GM12878 (cell line): ENCODE measurements around the gene VASH2. TPM values are rescaled to one million over a fixed set of nuclear protein-coding genes. Genes with fewer than 3 reads are reported as not detected.

Experiments used
- BCL3 ChIP-seq: IDR thresholded peaks from 2 replicates; pipeline ENCODE4 v1.6.1; 2011; ENCODE audit warnings: borderline replicate concordance, low read depth, mild to moderate bottlenecking, moderate library complexity, low read length; ENCODE audit not compliant: insufficient read depth, poor library complexity, severe bottlenecking
- FOXM1 ChIP-seq: IDR thresholded peaks from 2 replicates; pipeline ENCODE4 v1.6.1; 2012; ENCODE audit warnings: low read depth, mild to moderate bottlenecking, inconsistent platforms, low read length, moderate library complexity
- HCFC1 ChIP-seq: fragments of 150-350 bp; IDR thresholded peaks from 2 replicates; pipeline ENCODE4 v1.6.1; 2014; ENCODE audit warnings: low read length
- LARP7 ChIP-seq: fragments of 450-650 bp; IDR thresholded peaks from 2 replicates; pipeline ENCODE4 v1.6.1; 2017; ENCODE audit warnings: mild to moderate bottlenecking
- MEF2B ChIP-seq: fragments of 450-650 bp; IDR thresholded peaks from 2 replicates; pipeline ENCODE4 v1.6.1; 2018; ENCODE audit warnings: mild to moderate bottlenecking, moderate library complexity; ENCODE audit not compliant: partially characterized antibody, poor library complexity, severe bottlenecking
- NBN ChIP-seq: fragments of 450-650 bp; IDR thresholded peaks from 2 replicates; pipeline ENCODE4 v1.6.1; 2016
- POU2F2 ChIP-seq: IDR thresholded peaks from 3 replicates; pipeline ENCODE4 v1.6.1; 2011; ENCODE audit warnings: low read depth, mild to moderate bottlenecking, low read length, borderline replicate concordance
- RB1 ChIP-seq: fragments of 450-650 bp; formaldehyde crosslinking; IDR thresholded peaks from 2 replicates; pipeline ENCODE4 v1.6.1; 2017; ENCODE audit warnings: mild to moderate bottlenecking, borderline replicate concordance
- SMAD1 ChIP-seq: fragments of 450-650 bp; IDR thresholded peaks from 2 replicates; pipeline ENCODE4 v1.6.1; 2018; ENCODE audit warnings: mild to moderate bottlenecking, low read depth; ENCODE audit not compliant: partially characterized antibody
- TCF12 ChIP-seq: IDR thresholded peaks from 2 replicates; pipeline ENCODE4 v1.6.1; 2011; ENCODE audit warnings: low read depth, mild to moderate bottlenecking, low read length
- ZBTB40 ChIP-seq: fragments of 450-650 bp; IDR thresholded peaks from 2 replicates; pipeline ENCODE4 v1.6.1; 2016; ENCODE audit warnings: mild to moderate bottlenecking, moderate library complexity, borderline replicate concordance
- polyA plus RNA-seq, 11 experiments: library from polyadenylated mRNA; depleted of rRNA in 4 of 11; unstranded in 6 of 11; stranded (reverse) in 5 of 11; fragments of >200 nt; fragmentation: Nextera tagmentation in 4 of 11; fragmentation: Illumina TruSeq in 1 of 11; extraction: Ambion mirVana in 4 of 11; extraction: Trizol in 1 of 11; gene quantifications; 1 replicate in 1 of 11; 2 replicates in 10 of 11; pipeline versions ENCODE4 v1.2.1 to v1.2.3, GENCODE V29; 2011 to 2016; ENCODE audit warnings: inconsistent platforms in 2 of 11, missing spikeins in 2 of 11, low read depth in 1 of 11
- total RNA-seq, 4 experiments: library from RNA; depleted of rRNA in 3 of 4; stranded (reverse); fragments of >200 nt in 3 of 4; fragmentation: Illumina TruSeq in 1 of 4; extraction: Trizol in 1 of 4; gene quantifications; 2 replicates each; pipeline versions ENCODE4 v1.2.1 to v1.2.3, GENCODE V29; 2013 to 2021
- TF ChIP-seq, protein P1 (sequence below): fragments of 450-650 bp; IDR thresholded peaks from 2 replicates; pipeline ENCODE4 v1.6.1; 2017; ENCODE audit warnings: mild to moderate bottlenecking
- TF ChIP-seq, protein P2 (sequence below): fragments of 450-650 bp; IDR thresholded peaks from 2 replicates; pipeline ENCODE4 v1.6.1; 2016; ENCODE audit warnings: mild to moderate bottlenecking
- TF ChIP-seq, protein P3 (sequence below): IDR thresholded peaks from 2 replicates; pipeline ENCODE4 v1.6.1; 2012; ENCODE audit warnings: low read depth, low read length, improper control_type of control experiment
- TF ChIP-seq, protein P4 (sequence below): fragments of 450-650 bp; formaldehyde crosslinking; IDR thresholded peaks from 2 replicates; pipeline ENCODE4 v1.4.0; 2020; ENCODE audit warnings: mild to moderate bottlenecking, moderate library complexity

Gene VASH2
- total and polyA plus RNA-seq, 10 of the 15 experiments (the other 5 are each of a cell fraction or from before 2014, with no cell fraction given): 5.4 to 29.7 (median 21.7) TPM

- TF ChIP-seq, protein P1, sequence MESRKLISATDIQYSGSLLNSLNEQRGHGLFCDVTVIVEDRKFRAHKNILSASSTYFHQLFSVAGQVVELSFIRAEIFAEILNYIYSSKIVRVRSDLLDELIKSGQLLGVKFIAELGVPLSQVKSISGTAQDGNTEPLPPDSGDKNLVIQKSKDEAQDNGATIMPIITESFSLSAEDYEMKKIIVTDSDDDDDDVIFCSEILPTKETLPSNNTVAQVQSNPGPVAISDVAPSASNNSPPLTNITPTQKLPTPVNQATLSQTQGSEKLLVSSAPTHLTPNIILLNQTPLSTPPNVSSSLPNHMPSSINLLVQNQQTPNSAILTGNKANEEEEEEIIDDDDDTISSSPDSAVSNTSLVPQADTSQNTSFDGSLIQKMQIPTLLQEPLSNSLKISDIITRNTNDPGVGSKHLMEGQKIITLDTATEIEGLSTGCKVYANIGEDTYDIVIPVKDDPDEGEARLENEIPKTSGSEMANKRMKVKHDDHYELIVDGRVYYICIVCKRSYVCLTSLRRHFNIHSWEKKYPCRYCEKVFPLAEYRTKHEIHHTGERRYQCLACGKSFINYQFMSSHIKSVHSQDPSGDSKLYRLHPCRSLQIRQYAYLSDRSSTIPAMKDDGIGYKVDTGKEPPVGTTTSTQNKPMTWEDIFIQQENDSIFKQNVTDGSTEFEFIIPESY: no peak
- TF ChIP-seq BCL3 (peak; percentile 96), MEF2B (peak; percentile 99), FOXM1 (peak; percentile 80), TCF12 (peak; percentile 79), SMAD1 (peak; percentile 62), HCFC1 (no peak), NBN (peak; percentile 84), POU2F2 (no peak), ZBTB40 (no peak; the same call in 1 of the 2 replicates), RB1 (peak; percentile 44; the same call in 1 of the 2 replicates), LARP7 (no peak)
- TF ChIP-seq, protein P2, sequence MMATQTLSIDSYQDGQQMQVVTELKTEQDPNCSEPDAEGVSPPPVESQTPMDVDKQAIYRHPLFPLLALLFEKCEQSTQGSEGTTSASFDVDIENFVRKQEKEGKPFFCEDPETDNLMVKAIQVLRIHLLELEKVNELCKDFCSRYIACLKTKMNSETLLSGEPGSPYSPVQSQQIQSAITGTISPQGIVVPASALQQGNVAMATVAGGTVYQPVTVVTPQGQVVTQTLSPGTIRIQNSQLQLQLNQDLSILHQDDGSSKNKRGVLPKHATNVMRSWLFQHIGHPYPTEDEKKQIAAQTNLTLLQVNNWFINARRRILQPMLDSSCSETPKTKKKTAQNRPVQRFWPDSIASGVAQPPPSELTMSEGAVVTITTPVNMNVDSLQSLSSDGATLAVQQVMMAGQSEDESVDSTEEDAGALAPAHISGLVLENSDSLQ: peak; percentile 44
- TF ChIP-seq, protein P3, sequence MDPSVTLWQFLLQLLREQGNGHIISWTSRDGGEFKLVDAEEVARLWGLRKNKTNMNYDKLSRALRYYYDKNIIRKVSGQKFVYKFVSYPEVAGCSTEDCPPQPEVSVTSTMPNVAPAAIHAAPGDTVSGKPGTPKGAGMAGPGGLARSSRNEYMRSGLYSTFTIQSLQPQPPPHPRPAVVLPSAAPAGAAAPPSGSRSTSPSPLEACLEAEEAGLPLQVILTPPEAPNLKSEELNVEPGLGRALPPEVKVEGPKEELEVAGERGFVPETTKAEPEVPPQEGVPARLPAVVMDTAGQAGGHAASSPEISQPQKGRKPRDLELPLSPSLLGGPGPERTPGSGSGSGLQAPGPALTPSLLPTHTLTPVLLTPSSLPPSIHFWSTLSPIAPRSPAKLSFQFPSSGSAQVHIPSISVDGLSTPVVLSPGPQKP: peak; percentile 16; the same call in 1 of the 2 replicates
- TF ChIP-seq, protein P4, sequence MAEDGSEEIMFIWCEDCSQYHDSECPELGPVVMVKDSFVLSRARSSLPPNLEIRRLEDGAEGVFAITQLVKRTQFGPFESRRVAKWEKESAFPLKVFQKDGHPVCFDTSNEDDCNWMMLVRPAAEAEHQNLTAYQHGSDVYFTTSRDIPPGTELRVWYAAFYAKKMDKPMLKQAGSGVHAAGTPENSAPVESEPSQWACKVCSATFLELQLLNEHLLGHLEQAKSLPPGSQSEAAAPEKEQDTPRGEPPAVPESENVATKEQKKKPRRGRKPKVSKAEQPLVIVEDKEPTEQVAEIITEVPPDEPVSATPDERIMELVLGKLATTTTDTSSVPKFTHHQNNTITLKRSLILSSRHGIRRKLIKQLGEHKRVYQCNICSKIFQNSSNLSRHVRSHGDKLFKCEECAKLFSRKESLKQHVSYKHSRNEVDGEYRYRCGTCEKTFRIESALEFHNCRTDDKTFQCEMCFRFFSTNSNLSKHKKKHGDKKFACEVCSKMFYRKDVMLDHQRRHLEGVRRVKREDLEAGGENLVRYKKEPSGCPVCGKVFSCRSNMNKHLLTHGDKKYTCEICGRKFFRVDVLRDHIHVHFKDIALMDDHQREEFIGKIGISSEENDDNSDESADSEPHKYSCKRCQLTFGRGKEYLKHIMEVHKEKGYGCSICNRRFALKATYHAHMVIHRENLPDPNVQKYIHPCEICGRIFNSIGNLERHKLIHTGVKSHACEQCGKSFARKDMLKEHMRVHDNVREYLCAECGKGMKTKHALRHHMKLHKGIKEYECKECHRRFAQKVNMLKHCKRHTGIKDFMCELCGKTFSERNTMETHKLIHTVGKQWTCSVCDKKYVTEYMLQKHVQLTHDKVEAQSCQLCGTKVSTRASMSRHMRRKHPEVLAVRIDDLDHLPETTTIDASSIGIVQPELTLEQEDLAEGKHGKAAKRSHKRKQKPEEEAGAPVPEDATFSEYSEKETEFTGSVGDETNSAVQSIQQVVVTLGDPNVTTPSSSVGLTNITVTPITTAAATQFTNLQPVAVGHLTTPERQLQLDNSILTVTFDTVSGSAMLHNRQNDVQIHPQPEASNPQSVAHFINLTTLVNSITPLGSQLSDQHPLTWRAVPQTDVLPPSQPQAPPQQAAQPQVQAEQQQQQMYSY (CRISPR knock-in tag): peak; percentile 48; the same call in 1 of the 2 replicates
Measured at GRCh38 chr1:212979340-212980122, 29.2 kb downstream of the VASH2 start (continued).
